Stimulated activated CD4-positive, alpha-beta T cell treated with anti-CD3 and anti-CD28 coated beads, Interleukin-4, amount 100 ng/mL, for 4 hours (primary cell): ENCODE results near the gene MYL6.
"Not testable (repeated sequence)": the region's sequence is repeated elsewhere in the genome, so short reads cannot be mapped to it uniquely, and the experiment has no call there.

Experiments
- DNase-seq, 2 experiments: peaks; one replicate each; pipeline ENCODE4 v3.0.0-alpha.2; 2020

Gene MYL6

DNA sequence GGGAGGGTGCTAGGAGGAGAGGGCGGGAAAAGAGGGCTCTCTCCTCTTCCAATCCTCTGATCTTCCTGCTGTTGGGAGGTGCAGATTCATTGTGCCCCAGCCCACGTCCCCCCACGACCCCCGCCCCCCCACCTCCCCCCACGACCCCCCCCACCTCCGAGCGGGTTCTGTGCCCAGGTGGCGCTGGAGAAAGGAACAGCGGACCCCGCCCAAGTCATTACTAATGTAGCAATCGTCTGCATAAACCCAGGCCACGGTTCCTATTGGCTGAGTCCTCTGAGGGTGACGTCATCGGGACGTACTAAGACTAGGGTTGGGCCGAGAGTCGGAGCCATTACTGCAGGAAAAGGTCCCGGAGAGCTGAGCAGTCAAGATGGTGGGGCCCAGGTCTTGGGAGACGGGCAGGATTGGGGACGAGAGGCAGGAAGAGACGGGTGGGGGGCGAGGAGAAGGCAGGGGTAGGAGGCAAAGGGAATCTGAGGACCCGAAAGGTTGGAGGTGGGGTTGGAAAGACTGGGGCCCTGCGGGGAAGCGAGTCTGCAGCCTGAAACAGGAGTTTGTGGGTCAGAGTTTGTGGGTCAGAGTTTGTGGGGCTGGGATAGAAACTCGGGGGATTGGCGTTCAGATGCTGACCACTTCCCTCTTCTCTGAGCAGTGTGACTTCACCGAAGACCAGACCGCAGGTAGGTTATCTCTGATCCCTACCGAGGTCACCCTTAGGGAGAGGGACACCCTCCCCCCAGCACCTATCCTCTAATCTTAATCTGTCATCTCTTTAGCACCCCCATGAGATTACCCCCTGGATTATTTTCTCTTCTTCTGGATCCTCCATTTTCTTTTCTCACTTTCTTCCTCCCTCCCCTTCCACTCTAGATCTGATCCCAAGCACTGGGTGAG lies at the start of gene MYL6:
TSS of gene MYL6 (plus strand) at position 331 of the 897 bp plus-strand sequence. CDS start at position 374, 43 bp downstream.
- DNase-seq = peak; percentile 79 to 92

GRCh38 chr12:56110571-56110970 lies 47.6 kb upstream of the MYL6 start:
- DNase-seq = no peak

- no peak for DNase-seq
These were observed 44.1 kb upstream of the MYL6 start for GRCh38 chr12:56114084-56114483.

DNA sequence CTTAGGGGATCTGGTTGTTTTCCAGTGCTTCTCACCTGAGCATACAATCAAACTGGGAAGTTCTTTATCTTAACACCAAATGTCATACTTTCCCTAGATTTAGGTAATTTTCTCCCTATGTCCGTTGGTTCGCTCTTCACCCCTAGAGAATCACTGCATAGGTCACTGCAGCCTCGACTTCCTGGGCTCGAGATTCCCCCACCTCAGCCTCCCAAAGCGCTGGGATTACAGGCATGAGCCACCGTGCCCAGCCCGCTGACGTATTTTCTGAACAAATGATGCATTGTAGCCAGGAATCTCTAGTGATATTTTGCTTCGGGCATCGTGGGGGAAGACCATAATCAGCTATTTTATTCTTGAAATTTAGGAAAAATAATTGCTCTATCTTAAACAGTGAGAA lies 42.8 kb upstream of the MYL6 start:
- DNase-seq = no peak

GRCh38 chr12:56116267-56117081 lies 41.7 kb upstream of the MYL6 start, which contains the start of gene RPL41:
RPL41 (plus strand) TSS chr12:56116633.
- DNase-seq = peak; percentile 90 to 92

- not testable (repeated sequence) for DNase-seq
These were observed 41.0 kb upstream of the MYL6 start for GRCh38 chr12:56117082-56117706.

- peak; percentile 92 to 98 for DNase-seq
These were observed 40.1 kb upstream of the MYL6 start, which contains the start of gene ZC3H10 for GRCh38 chr12:56117778-56118687. ZC3H10 (plus strand) TSS chr12:56118266; CDS start chr12:56120563, 2,297 bp downstream.

GRCh38 chr12:56118688-56119357 lies 39.3 kb upstream of the MYL6 start:
- DNase-seq = no peak

GRCh38 chr12:56119361-56119796 lies 38.8 kb upstream of the MYL6 start:
- DNase-seq = peak; percentile 43 to 67

DNA sequence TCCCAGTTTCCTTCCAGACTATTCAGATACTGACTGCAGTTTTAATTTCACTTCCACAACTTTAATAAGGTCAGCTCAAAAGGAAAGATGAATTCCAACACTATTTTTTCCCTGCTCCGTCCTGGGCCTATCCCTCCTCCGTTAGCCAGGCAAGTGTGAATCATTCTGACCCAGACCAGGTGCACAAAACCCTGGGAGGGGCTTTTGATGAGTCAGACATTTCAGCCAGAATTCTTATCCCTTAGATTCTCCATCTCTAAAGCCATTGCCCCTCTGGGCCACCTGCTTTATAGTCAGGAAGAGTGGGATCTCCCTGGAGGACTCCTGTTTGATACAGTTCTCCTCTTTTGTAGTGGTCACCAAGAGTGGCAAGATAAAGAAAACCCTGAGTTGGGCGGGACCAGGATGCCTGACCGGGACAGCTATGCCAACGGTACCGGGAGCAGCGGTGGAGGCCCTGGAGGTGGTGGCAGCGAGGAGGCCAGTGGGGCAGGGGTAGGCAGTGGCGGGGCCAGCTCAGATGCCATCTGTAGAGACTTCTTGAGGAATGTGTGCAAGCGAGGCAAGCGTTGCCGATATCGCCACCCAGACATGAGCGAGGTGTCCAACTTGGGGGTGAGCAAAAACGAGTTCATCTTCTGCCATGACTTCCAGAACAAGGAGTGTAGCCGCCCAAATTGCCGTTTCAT lies 37.9 kb upstream of the MYL6 start:
- no peak for DNase-seq

DNA sequence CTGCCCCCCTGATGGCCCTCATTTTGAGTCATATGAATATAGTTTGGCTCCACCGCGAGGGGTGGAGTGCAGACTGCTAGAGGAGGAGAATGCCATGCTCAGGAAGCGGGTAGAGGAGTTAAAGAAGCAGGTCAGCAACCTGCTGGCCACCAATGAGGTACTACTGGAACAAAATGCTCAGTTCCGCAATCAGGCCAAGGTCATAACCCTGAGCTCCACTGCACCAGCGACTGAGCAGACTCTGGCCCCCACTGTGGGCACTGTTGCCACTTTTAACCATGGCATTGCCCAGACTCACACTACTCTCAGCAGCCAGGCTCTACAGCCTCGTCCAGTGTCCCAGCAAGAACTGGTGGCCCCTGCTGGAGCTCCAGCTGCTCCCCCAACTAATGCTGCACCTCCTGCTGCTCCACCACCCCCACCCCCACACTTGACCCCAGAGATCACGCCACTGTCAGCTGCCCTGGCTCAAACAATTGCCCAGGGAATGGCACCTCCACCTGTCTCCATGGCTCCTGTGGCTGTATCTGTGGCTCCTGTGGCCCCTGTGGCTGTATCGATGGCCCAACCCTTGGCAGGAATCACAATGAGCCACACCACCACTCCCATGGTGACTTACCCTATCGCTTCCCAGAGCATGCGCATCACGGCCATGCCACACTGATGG lies 36.8 kb upstream of the MYL6 start:
- no peak for DNase-seq

- DNase-seq = no peak
These were observed 35.5 kb upstream of the MYL6 start for GRCh38 chr12:56122637-56123036.

DNA sequence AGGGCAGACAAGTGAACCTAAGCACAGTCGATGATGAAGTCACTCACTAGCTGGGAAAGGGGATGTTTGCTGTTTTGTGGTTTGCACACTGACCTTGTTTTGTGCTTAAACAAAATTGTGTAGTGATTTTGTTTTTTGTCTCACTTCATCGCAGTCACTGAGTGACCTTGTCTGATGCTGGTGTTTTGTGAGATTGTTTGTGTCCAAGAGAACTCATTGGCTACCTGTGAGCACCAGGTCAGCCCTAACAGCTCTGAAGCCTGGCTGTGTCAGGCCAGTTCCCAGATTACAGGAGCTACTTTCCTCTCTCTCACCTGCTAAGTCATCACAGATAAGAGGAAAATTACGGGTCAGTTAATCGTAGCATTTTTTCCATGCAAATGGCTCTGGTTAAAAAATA lies 34.0 kb upstream of the MYL6 start:
- DNase-seq = no peak

GRCh38 chr12:56126732-56127239 lies 31.4 kb upstream of the MYL6 start:
- DNase-seq = no peak

- DNase-seq = no peak
These were observed 30.7 kb upstream of the MYL6 start for GRCh38 chr12:56127485-56127887.

GRCh38 chr12:56127888-56128669 lies 30.1 kb upstream of the MYL6 start, which contains the start of gene ESYT1:
ESYT1 (plus strand) TSS chr12:56128267; CDS start chr12:56128320, 53 bp downstream.
- peak; percentile 87 to 99 for DNase-seq

DNA sequence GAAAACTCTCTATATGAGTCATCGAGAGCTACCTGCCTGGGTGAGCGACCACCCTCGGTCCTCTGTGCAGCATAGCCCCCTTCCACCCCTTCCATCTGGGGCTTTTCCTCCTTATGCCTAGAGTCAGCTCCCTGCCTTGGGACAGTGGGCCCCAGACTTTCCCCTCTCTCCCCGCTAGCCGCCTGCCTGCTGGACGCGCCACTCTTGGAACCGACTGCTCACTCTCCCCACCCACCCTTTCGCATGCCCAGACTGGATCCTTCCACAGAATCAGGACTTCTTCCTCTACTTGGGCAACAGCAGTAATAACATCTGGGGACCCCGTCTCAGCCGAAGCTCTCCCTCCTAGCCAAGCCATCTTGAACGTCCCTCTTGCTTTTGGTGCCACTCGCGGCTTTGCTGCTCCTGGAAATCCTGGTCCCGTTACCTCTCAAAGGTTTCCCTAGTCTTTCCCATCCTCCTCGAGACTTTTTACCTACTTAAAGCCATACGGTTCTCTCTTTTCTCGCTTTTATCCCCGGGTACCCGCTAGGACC lies 29.4 kb upstream of the MYL6 start:
- DNase-seq = no peak

DNA sequence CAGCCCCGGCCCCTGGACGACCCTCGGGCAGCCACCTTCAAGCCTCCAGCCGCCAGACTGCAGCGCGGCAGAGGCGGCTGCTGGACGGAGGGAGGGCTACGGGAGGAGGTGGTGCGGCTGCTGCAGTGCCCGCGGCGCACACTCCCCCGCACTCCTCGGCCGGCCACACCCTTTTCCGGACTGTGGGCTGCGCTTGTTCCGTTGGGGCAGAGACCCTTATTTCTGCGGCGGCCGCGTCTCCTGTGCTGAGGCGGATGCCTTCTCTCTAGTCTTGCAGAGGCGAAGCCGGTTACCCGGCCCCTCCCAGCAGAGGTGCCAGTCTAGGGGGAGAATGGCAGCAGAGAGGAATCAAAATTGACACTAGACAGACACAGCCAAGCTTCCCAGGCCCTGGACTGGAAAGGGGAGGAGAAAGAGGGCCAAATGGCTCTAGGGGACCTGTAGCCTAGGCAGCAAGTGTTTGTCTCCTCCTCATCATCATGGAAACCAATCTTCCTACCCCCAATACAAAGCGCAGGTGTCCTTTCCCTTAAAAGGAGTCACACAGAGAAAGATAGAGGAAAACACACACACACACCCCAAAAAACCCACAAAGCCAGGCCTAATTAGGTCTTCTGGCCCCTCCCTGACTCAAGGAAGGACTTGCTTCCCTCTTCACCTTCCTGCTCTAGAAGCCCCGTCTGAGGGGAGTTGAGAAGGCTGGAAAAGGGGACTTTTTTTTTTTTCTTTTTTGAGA lies 28.8 kb upstream of the MYL6 start:
- peak; percentile 57 to 61 for DNase-seq
